ENCODE measurements around the gene MRPS23. TPM values are rescaled to one million over a fixed set of nuclear protein-coding genes. Genes with fewer than 3 reads are reported as not detected.

MRPS23 gene
- total RNA-seq, 3 donors from 2014 or later (not counting 1 experiment from before 2014, with no cell fraction given): 12.8 to 17.3 (median 17.2) TPM

DNA sequence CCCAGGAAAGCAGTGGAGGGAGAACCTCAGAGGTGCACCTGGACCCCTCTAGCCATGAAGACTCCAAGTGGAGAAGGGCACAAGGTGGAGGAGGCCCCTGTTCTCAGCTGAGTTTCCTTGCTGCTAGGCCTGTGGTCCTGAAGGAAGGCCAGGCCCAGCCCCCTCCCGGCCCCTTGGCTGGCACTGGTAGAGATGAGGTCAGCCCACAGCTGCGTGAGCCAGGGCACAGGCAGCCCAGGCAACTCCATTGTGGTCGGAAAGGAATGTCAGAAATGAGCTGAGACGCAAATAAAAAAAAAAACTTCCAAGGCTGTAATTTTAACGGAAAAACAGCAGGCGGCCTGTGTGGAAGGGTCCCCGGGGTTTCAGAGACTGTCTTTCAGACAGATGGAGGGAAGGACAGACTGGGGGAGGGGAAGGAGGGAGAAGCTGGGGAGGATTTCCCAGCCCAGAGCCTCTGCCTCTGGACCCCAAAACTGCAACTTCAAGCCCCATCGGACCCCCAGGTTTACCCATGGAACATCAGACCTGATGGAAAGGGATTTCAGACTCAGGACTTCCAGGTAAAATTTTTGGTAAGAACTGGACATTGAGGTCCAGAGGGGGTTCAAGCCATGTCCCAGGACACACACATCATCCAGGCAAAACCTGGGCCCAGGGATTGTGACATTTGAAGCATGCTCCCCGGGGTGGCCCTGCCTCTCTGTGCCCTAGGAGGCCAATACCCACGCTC lies 25.6 kb upstream of the MRPS23 start:
- H3K4me1 ChIP-seq (ENCODE audit: control insufficient read depth, insufficient read depth, low read length): peaks cover 34% of the 10 kb centered on the region
- H3K9me3 ChIP-seq (ENCODE audit: control insufficient read depth, insufficient read depth, low read length): no peaks in the 10 kb centered on the region
- no peak overlapping the region for H3K4me3 ChIP-seq (ENCODE audit: low read length)
- Mint-ChIP-seq H3K27me3 (ENCODE audit: low read depth in 2 of 2) (peaks cover 15 to 30% of the 10 kb centered on the region in 2 donors), H3K4me3 (no peak overlapping the region), H3K27ac (no peak overlapping the region), H3K9me3 (no peaks in the 10 kb centered on the region), H3K4me1 (peaks cover 0 to 5% of the 10 kb centered on the region in 2 donors), H3K36me3 (no peaks in the 10 kb centered on the region)
- no peak for ATAC-seq
- H3K27ac ChIP-seq (ENCODE audit: low read length): no peak overlapping the region
- no peaks in the 10 kb centered on the region for H3K36me3 ChIP-seq (ENCODE audit: control insufficient read depth, insufficient read depth, low read length)
- 52% methylated on average over 10 of the region's 10 CpGs for WGBS (ENCODE audit: insufficient coverage)
- peaks cover 17% of the 10 kb centered on the region for H3K27me3 ChIP-seq (ENCODE audit: control insufficient read depth, insufficient read depth, low read length)
- no peak for DNase-seq
- no peak for TF ChIP-seq CTCF (IDR thresholded peaks at IDR 0.05)
- intact Hi-C loops (cut with micrococcal nuclease): no loop called here

DNA sequence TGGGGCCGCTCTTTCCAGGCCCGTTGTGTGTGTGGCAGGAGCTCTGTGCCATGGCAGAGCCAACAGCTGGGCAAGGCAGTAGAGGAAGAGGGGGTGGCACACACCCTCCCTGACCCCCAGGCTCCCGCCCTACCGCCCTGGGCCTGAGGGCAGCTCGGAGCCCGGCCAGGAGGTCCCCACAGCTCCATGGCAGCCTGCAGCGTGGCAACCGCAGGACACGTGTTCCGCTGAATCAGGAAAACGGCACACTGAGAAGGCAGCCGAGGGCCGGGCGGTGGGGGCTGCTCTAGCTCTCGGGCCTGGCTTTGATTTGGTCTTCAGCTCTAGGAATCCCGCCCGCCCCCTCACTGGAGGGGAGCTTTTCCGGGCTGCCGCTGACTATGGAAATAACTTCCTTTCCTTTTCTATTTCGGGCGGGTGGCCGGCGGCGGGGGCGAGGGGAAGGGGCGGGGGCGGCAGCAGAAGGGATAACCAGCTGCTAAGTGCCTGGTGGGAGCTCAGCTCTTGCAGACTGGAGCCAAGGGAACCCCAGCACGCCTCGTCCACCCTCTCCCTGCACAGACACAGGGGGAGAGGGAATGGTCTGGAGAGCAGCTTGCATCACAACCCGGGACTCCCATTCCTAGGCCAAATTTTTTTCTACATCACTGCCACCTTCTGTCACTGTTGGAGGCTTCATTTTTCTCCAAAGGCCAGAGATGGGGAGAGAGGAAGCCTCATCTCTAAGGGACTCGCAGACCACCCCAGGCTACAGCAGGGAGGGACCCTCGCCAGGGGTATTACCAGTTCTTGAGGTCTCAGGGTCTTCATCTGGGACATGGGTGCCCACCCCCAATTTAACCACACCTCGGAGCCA lies 24.8 kb upstream of the MRPS23 start:
- DNase-seq: peak in 1 of 2 donors; percentile 40
- Mint-ChIP-seq H3K27ac (no peak overlapping the region), H3K27me3 (ENCODE audit: low read depth in 2 of 2) (peaks cover 22 to 36% of the 10 kb centered on the region in 2 donors), H3K4me3 (peak overlapping the region; percentile 29), H3K9me3 (no peaks in the 10 kb centered on the region), H3K4me1 (peaks cover 0 to 5% of the 10 kb centered on the region in 2 donors), H3K36me3 (no peaks in the 10 kb centered on the region)
- H3K4me3 ChIP-seq (ENCODE audit: low read length): no peak overlapping the region
- no peaks in the 10 kb centered on the region for H3K36me3 ChIP-seq (ENCODE audit: control insufficient read depth, insufficient read depth, low read length)
- peaks cover 34% of the 10 kb centered on the region for H3K4me1 ChIP-seq (ENCODE audit: control insufficient read depth, insufficient read depth, low read length)
- no peak for TF ChIP-seq CTCF (IDR thresholded peaks at IDR 0.05)
- WGBS (ENCODE audit: insufficient coverage): 10% methylated on average over 30 of the region's 33 CpGs
- H3K27me3 ChIP-seq (ENCODE audit: control insufficient read depth, insufficient read depth, low read length): peaks cover 17% of the 10 kb centered on the region
- H3K9me3 ChIP-seq (ENCODE audit: control insufficient read depth, insufficient read depth, low read length): no peaks in the 10 kb centered on the region
- peak in 2 of 3 donors; percentile 59 to 61 for ATAC-seq
- intact Hi-C loops (cut with micrococcal nuclease): no loop called here
- H3K27ac ChIP-seq (ENCODE audit: low read length): no peak overlapping the region

- H3K36me3 ChIP-seq (ENCODE audit: control insufficient read depth, insufficient read depth, low read length): no peaks in the 10 kb centered on the region
- no peak overlapping the region for H3K27ac Mint-ChIP-seq
- H3K27me3 ChIP-seq (ENCODE audit: control insufficient read depth, insufficient read depth, low read length): peaks cover 17% of the 10 kb centered on the region
- peaks cover 22 to 36% of the 10 kb centered on the region in 2 donors for H3K27me3 Mint-ChIP-seq (ENCODE audit: low read depth in 2 of 2)
- whole genome bisulfite sequencing (ENCODE audit: insufficient coverage): 42% methylated on average over 7 of the region's 7 CpGs
- no peak overlapping the region for H3K27ac ChIP-seq (ENCODE audit: low read length)
- H3K9me3 ChIP-seq (ENCODE audit: control insufficient read depth, insufficient read depth, low read length): no peaks in the 10 kb centered on the region
- TF ChIP-seq CTCF (IDR thresholded peaks at IDR 0.05): no peak
- H3K9me3 Mint-ChIP-seq: no peaks in the 10 kb centered on the region
- intact Hi-C loops (cut with micrococcal nuclease): no loop called here
- no peak for DNase-seq
- peak in 1 of 3 donors; percentile 4 for ATAC-seq
- peaks cover 36% of the 10 kb centered on the region for H3K4me1 ChIP-seq (ENCODE audit: control insufficient read depth, insufficient read depth, low read length)
- peak overlapping the region; percentile 29 for H3K4me3 Mint-ChIP-seq
- H3K4me3 ChIP-seq (ENCODE audit: low read length): no peak overlapping the region
- no peaks in the 10 kb centered on the region for H3K36me3 Mint-ChIP-seq
- H3K4me1 Mint-ChIP-seq: peaks cover 0 to 5% of the 10 kb centered on the region in 2 donors
These were observed 24.2 kb upstream of the MRPS23 start for GRCh38 chr17:57874058-57874419.

Data from natural killer cell (primary cell).